H1 (cell line): Measurements from ENCODE around the gene NEO1. TPM values are rescaled to one million over a fixed set of nuclear protein-coding genes. Genes with fewer than 3 reads are reported as not detected.

ENCODE experiments used
- CHD7 ChIP-seq: fragments of 300-600 bp; sonication (generic); IDR thresholded peaks from 2 replicates; pipeline ENCODE4 v1.7.1; 2012; ENCODE audit warnings: low read length, moderate library complexity, mild to moderate bottlenecking, inconsistent platforms; ENCODE audit not compliant: insufficient replicate concordance
- HDAC6 ChIP-seq: IDR thresholded peaks from one replicate; pipeline ENCODE4 v1.7.1; 2012; ENCODE audit warnings: low read depth, mild to moderate bottlenecking, inconsistent platforms, low read length, moderate library complexity
- NANOG ChIP-seq: IDR thresholded peaks from 2 replicates; pipeline ENCODE4 v1.6.1; 2011; ENCODE audit warnings: low read length, low read depth, mild to moderate bottlenecking, inconsistent platforms; ENCODE audit not compliant: insufficient read depth, poor library complexity, severe bottlenecking
- POLR2A ChIP-seq, 2 experiments: IDR thresholded peaks; 1 replicate in 1 of 2; 2 replicates in 1 of 2; pipeline ENCODE4 v1.6.1; 2011; ENCODE audit warnings: low read depth in 2 of 2, low read length in 2 of 2, mild to moderate bottlenecking in 2 of 2; ENCODE audit errors: control extremely low read depth in 1 of 2
- polyA plus RNA-seq, 7 experiments: library from polyadenylated mRNA; depleted of rRNA in 3 of 7; stranded (reverse) in 5 of 7; unstranded in 2 of 7; fragments of >200 nt in 5 of 7; fragments of 200-250 nt in 2 of 7; gene quantifications; 1 replicate in 5 of 7; 2 replicates in 1 of 7; 4 replicates in 1 of 7; pipeline versions ENCODE4 v1.2.1 to v1.2.3, GENCODE V29; 2011 to 2013; ENCODE audit warnings: missing spikeins in 2 of 7, mixed read lengths in 2 of 7
- total RNA-seq: library from RNA; stranded (reverse); fragmentation: NEBNext Ultra II Directional; extraction: Animal tissue kit (Norgen Biotek cat#: 25700); gene quantifications from 2 replicates; pipeline ENCODE4 v1.2.1, GENCODE V29; 2021

Gene NEO1
- total and polyA plus RNA-seq, 2 of the 8 experiments (the other 6 are each of a cell fraction or from before 2014, with no cell fraction given) = 36.0 to 51.0 TPM

GRCh38 chr15:73146419-73146818 lies 94.2 kb downstream of the NEO1 start (continued):
- TF ChIP-seq CHD7 (no peak), POLR2A (IDR thresholded peaks at IDR 0.05; ENCODE audit: control extremely low read depth in 1 of 2, low read depth in 2 of 2, low read length in 2 of 2) (no peak), NANOG (no peak), HDAC6 (no peak)
- TF ChIP-seq, all 59 proteins: peak for 0
